HuH-7 (cell line): ENCODE results near the gene MDFIC.

Experiments
- DNase-seq: peaks from one replicate; pipeline ENCODE4 v3.0.0; 2011; ENCODE audit warnings: low spot score

Gene MDFIC

DNA sequence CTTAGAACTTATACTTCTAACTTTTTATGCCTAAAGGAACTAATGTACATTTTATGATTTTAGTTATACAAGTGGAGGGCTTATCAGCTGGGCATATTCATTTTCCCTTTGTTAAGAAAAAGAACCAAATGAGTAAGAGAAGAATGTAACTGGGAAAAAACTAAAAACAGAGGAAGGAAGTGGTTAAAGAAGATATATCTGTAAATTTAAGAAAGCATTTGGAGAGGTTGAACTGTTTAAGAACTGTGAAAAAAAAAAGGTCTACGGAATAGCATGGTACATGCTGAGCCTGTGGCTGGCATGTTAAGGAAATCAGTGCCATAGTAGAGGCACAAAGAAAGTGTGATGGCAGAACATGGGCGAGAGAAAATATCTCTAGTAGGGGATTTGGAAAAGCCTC, 6.2 kb downstream of the MDFIC start:
- DNase-seq: no peak

DNA sequence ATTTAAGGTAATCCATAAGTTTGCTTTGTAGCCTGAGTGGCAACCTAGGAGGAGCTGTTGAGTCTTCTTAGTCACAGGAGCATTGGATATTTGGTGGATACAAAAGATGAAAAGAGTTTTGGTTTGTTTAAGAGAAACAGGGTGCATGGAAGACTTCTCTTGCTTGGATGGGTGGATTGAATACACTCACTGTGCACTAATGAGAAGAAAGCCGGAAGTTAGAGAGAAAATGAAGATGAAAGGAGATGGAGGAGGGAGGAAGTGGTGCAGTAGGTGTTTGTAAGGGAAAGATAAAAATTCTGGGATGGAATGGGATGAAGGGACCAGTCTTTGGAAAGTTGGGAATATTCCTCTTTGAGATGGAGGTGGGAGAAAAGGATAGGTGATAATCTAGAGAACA, 7.7 kb downstream of the MDFIC start:
- no peak for DNase-seq

GRCh38 chr7:114930107-114930661, 8.3 kb downstream of the MDFIC start:
- DNase-seq: no peak

- no peak for DNase-seq
These were observed 9.1 kb downstream of the MDFIC start for GRCh38 chr7:114930829-114931655.

DNA sequence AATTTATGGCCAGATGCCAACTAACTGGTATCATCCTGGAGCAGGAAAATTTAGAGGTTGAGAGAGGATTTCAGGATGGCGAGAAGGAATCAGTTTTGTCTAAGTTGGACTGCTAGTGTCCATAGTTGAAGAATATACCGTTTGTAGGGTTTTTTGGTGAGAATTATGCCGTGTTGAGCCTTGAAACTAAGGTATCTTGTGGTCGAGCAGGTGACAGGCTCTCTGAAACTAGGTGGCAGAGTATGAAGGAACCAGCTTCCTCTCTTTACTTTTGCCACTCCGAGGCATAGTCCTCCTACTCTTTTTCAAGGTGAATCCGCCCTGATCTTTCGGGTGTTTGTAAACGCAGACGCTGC, 9.7 kb downstream of the MDFIC start:
- no peak for DNase-seq

- DNase-seq: no peak
These were observed 11.1 kb downstream of the MDFIC start for GRCh38 chr7:114932991-114933390.

DNA sequence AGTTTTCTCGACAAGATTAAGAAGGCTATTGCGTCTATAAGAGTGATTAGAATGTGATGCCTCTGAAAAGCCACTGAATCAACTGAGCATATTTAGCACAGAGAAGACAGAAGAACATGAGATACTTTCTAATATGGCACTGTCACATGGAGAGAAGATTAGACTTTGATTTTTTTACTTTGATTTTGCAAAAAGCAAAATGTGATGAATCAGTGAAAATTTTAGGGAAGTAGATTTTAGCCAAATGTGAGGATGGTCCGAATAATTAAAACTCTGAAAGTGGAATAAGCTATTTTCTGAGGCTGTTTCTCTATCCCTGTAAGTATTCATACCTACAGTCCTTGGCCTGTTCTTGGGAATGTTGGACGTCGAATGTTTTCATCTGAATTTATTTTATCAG, 11.8 kb downstream of the MDFIC start:
- DNase-seq: no peak

DNA sequence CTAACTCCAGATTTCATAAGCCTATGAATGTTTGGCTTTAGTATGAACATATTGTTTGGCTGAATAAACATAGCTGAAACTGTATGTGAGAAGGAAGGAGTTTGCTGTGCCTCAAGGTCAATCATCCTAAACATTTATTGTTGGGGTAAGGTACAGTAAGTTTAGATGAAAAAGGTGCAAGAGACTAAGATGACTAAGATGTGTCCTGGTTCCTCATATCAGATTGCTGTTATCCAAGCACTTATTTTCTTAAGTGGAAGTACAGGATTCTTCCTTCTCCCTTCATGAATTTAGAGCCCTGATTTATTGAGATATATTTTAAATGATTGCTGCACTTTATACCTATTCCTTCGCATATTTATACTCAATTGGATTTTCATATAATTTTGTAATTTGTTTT, 12.2 kb downstream of the MDFIC start:
- DNase-seq: no peak

GRCh38 chr7:114934713-114935112, 12.8 kb downstream of the MDFIC start:
- DNase-seq: no peak

- DNase-seq: no peak
These were observed 14.6 kb downstream of the MDFIC start for GRCh38 chr7:114936471-114936870.

DNA sequence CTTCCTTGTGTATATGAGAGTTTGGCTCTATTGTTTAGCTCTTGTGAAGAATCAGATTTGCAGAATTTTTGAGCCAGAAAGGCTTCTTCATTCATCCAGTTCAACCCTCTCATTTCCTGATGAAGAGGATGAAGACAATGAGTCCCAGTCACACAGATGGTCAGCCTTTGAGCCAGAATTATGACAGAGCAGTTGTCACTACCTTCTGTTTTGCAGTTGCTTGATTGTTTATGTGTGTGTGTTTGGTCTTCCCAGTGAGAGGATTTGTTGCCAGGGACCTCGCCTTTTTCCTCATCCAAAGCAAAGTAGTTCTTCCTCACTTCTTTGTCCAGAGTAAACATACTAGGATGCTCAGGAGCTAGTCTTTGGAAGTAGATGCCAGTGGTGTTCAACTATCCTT, 15.6 kb downstream of the MDFIC start:
- no peak for DNase-seq

DNA sequence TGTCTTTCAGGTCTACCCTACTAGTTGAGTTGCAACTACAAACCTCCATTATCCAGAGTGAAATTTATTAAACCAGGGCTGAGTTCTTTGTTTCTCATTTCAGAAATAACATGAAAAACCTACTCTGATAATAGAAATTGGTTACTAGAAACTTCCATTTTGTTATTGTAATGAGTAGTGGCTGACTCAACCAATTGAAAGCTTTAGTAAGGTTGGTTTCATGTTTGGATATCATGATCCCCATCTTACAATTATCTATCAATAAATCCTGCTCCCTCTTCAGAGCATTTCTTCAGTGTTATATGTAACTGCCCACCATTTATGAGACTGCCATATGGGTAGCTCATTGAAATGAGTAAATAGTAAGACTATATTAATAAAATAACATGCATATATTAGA, 16.9 kb downstream of the MDFIC start:
- no peak for DNase-seq

- DNase-seq: no peak
These were observed 17.7 kb downstream of the MDFIC start for GRCh38 chr7:114939484-114940097.

- no peak for DNase-seq
These were observed 18.3 kb downstream of the MDFIC start for GRCh38 chr7:114940220-114940619.

DNA sequence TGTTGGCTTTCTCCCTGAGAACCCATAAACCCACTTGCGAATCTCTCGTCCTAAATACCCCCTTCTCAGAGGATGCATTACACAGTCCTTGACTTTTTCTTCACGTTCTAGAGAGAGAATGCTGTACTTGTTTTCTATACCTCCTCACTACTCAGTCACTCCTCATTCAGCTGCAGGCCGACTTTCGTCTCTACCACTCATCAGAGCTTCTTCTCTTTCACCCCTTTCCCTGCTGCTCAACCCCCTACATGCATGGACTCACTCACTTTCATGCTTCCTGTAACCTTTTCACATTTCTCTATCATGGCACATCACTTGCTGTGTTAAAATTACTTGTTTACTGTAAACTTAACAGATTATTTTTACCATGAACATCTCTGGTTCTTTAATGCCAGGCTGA, 19.8 kb downstream of the MDFIC start:
- no peak for DNase-seq

GRCh38 chr7:114942446-114943175, 20.7 kb downstream of the MDFIC start:
- no peak for DNase-seq

GRCh38 chr7:114943530-114943929, 21.6 kb downstream of the MDFIC start:
- no peak for DNase-seq

- DNase-seq: no peak
These were observed 22.3 kb downstream of the MDFIC start for GRCh38 chr7:114943953-114944744.

GRCh38 chr7:114944745-114945625, 23.1 kb downstream of the MDFIC start:
- DNase-seq: no peak

GRCh38 chr7:114949231-114949630, 27.3 kb downstream of the MDFIC start:
- no peak for DNase-seq

- no peak for DNase-seq
These were observed 30.4 kb downstream of the MDFIC start for GRCh38 chr7:114952296-114952695.
